GM18507 (cell line): ENCODE data around the gene TBC1D4.
"Not testable (repeated sequence)": the region's sequence is repeated elsewhere in the genome, so short reads cannot be mapped to it uniquely, and the experiment has no call there.

Experiments used
- DNase-seq: peaks from one replicate; pipeline ENCODE4 v3.0.0; 2011; ENCODE audit warnings: low read depth; ENCODE audit not compliant: insufficient read length; ENCODE audit errors: extremely low spot score
- FAIRE-seq: peaks from 2 replicates; lab custom pipeline; 2011; peaks lifted over from hg19 to GRCh38; lab: Jason Lieb, UNC

TBC1D4 gene

GRCh38 chr13:75455962-75456361 lies 26.0 kb downstream of the TBC1D4 start:
- FAIRE-seq (no peak), DNase-seq (no peak)

GRCh38 chr13:75454497-75454896 lies 27.5 kb downstream of the TBC1D4 start:
- no peak for DNase-seq
- no peak for FAIRE-seq

- DNase-seq (no peak), FAIRE-seq (no peak)
Measured at GRCh38 chr13:75452564-75452963, 29.4 kb downstream of the TBC1D4 start.

- no peak for DNase-seq
- peak; percentile 5 for FAIRE-seq
Measured at GRCh38 chr13:75447493-75447892, 34.5 kb downstream of the TBC1D4 start.

GRCh38 chr13:75446874-75447273 lies 35.1 kb downstream of the TBC1D4 start:
- no peak for DNase-seq
- no peak for FAIRE-seq

GRCh38 chr13:75445717-75446499 lies 36.1 kb downstream of the TBC1D4 start:
- FAIRE-seq = peak; percentile 31
- no peak for DNase-seq

- DNase-seq (no peak), FAIRE-seq (peak; percentile 12)
Measured at GRCh38 chr13:75444016-75444415, 38.0 kb downstream of the TBC1D4 start.

GRCh38 chr13:75443356-75443958 lies 38.5 kb downstream of the TBC1D4 start:
- DNase-seq = no peak
- peak; percentile 39 for FAIRE-seq

- DNase-seq (no peak), FAIRE-seq (no peak)
Measured at GRCh38 chr13:75442736-75443234, 39.2 kb downstream of the TBC1D4 start.

GRCh38 chr13:75440100-75440499 lies 41.9 kb downstream of the TBC1D4 start:
- FAIRE-seq = no peak
- no peak for DNase-seq

- FAIRE-seq (no peak), DNase-seq (no peak)
Measured at GRCh38 chr13:75437582-75438318, 44.2 kb downstream of the TBC1D4 start.

GRCh38 chr13:75434126-75434525 lies 47.8 kb downstream of the TBC1D4 start:
- not testable (repeated sequence) for FAIRE-seq

GRCh38 chr13:75432811-75433244 lies 49.1 kb downstream of the TBC1D4 start:
- no peak for FAIRE-seq
- no peak for DNase-seq

More at GRCh38 chr13:75434126-75434525, 47.8 kb downstream of the TBC1D4 start:
- DNase-seq = not testable (repeated sequence)

- DNase-seq = no peak
- peak; percentile 62 for FAIRE-seq
Measured at GRCh38 chr13:75432045-75432444, 49.9 kb downstream of the TBC1D4 start.

GRCh38 chr13:75430436-75431209 lies 51.3 kb downstream of the TBC1D4 start:
- FAIRE-seq = peak; percentile 54

GRCh38 chr13:75426421-75426820 lies 55.5 kb downstream of the TBC1D4 start:
- DNase-seq (no peak), FAIRE-seq (no peak)

More at GRCh38 chr13:75430436-75431209, 51.3 kb downstream of the TBC1D4 start:
- DNase-seq = no peak

- DNase-seq = no peak
- peak; percentile 78 for FAIRE-seq
Measured at GRCh38 chr13:75425216-75426009, 56.6 kb downstream of the TBC1D4 start.

- DNase-seq = no peak
- peak; percentile 47 for FAIRE-seq
Measured at GRCh38 chr13:75423946-75424345, 58.0 kb downstream of the TBC1D4 start.

GRCh38 chr13:75422028-75422427 lies 59.9 kb downstream of the TBC1D4 start:
- FAIRE-seq (no peak), DNase-seq (no peak)
